HL-60/S4 (cell line): ENCODE results near the gene TYW5.

Experiments used
- in situ Hi-C: fragments of 300-500 bp; cut with MboI; formaldehyde crosslinking; loops from 2 replicates; pipeline ENCODE4 v1.14.3; 2022; ENCODE audit warnings: low sequenced_read_pairs

Gene TYW5, protein sequence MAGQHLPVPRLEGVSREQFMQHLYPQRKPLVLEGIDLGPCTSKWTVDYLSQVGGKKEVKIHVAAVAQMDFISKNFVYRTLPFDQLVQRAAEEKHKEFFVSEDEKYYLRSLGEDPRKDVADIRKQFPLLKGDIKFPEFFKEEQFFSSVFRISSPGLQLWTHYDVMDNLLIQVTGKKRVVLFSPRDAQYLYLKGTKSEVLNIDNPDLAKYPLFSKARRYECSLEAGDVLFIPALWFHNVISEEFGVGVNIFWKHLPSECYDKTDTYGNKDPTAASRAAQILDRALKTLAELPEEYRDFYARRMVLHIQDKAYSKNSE

DNA sequence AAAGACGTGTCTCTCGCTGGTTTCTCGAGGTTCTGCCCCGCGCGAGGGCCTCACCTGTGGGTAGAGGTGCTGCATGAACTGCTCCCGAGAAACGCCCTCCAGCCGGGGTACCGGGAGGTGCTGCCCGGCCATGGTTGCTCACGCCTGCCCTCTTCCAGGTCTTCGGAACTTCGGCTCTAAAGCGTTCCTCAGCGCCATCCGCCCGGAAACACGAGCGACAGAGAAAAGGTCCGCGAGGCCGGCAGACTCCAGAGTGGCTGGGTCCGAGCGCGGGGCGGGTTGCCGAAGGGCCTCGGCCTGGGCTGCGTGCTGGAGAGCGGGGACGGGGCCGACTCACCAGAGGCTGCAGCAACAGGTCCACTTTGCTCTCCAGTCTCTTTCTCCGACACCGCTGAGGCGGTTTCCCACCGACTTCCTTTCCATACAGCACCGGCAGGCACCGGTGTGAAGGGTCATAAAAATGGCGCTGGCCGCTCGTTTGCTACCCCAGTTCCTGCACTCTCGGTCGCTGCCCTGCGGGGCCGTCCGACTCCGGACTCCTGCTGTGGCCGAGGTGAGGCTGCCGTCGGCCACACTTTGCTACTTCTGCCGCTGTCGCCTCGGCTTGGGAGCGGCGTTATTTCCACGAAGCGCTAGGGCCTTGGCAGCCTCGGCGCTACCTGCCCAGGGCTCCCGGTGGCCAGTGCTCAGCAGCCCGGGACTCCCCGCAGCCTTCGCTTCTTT lies at the start of gene TYW5, which contains the start of gene MAIP1:
Gene TYW5, minus strand, starts transcription at position 153 of the 723 bp plus-strand sequence. Its CDS starts 21 bp downstream, at position 132.
Gene MAIP1, plus strand, starts transcription at position 244 of the 723 bp plus-strand sequence. Its CDS starts 217 bp downstream, at position 461.
- in situ Hi-C loops = no loop called here

DNA sequence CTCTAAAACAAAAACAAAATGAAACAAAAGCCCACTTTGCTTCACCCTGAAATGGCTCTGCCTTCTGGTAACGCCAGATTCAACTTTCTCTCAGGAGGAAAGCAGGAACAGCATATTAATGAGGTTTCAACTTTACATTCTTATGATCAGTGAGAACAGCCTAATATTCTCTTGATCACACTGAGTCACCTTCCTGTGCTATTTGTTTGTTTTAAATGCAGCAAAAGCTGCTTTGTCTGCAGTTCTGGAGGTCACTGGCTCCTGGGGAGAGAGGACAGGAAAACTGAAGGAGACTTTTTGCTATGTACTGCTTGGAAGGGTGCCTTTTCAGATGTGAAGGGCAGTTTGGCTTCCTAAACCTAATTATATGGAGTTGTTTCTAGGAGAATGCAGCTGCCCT lies 48.2 kb upstream of the TYW5 start:
- in situ Hi-C loops = no loop called here

DNA sequence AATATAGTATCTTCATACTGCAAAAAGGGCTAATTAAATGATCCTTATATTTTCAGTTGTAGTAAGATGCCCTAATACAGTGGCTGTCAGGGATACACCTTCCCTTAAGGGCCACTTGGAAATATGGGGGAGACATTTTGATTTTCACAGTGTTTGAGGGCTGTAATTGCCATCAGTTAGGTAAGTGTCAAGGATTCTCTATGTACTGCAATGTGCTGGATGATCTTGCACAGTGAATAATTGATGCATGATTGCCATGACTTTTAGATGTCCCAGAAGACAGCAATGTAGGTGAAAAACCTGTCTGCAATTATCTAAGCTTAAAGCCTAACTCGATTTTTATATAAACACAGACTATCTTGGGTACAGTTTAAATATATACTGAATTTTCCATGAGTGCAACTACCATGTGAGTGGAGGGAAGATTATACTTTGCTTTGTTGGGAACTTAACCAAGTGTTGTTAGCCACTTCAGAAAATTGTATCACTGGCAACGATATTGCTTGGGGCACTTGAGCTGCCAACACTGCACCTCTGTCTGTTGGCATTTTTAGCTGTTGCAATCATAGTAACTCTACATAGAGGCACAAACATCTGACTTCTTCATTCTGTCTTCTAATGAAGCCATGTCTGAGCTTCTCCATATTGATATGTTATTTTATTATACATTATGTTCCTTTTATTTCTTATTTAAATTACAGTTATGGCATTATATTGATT lies 45.3 kb upstream of the TYW5 start:
- in situ Hi-C loops = no loop called here

DNA sequence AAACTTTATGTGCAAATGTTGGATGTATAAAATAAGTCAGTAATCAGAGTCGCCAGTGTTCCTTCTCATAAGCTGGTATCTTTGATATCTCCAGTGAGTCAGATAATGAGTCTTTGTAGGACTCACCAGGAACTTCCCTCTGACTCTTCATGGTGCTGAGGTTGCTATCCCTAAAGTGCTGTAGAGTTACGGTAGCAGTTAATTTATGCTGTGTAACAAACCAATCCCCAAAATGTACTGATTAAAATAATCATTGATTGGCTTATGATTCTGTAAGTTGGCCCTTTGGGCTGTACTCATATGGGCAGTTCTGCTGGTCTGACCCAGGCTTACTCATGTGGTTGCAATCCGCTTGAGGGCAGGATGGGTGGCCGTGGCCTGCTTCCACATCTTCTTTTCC lies 43.9 kb upstream of the TYW5 start:
- in situ Hi-C loops = loop anchor here (25.0 kb wide), 1 partner anchor 688 kb away; no protein-coding TSS in a partner anchor

DNA sequence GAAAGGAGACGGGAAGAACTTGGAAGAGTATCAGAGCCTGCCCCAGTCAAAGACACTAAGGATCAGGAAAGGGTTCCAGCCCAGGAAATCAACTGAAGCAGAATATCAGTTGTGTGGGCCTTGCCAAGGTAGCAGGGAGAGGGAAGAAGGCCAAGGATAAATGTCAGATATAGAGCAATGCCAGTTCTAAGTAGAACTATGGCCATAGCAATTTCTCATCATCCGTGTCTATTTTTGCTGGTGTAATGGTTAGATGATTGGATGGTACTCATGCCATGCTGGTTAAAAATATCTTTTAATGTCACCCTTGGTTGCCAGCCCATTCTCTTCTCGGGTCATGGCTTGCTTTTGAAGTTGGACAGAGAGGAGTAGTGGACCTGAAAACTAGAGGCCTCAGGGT lies 42.0 kb upstream of the TYW5 start:
- in situ Hi-C loops = loop anchor here (25.0 kb wide), 1 partner anchor 690 kb away; no protein-coding TSS in a partner anchor

DNA sequence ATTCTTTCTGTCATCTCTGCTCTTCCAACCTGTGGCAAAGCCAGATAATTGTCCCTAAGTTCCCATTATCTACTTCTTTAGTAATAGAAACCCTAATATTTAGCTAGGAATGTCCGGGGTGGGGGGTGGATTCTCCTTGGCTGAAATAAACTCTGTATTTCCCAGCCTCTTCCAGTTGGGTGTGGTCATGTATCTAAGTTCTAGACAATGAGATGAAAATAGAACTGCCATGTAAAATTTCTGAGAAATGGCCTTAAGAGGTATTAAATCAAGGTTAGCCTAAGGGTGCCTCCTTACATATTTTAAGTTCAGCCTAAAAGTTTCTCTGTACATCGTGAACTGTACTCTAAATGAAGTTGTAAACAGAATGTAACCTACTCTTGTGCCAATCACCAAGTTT lies 39.6 kb upstream of the TYW5 start:
- in situ Hi-C loops = loop anchor here (25.0 kb wide), 1 partner anchor 692 kb away; no protein-coding TSS in a partner anchor

DNA sequence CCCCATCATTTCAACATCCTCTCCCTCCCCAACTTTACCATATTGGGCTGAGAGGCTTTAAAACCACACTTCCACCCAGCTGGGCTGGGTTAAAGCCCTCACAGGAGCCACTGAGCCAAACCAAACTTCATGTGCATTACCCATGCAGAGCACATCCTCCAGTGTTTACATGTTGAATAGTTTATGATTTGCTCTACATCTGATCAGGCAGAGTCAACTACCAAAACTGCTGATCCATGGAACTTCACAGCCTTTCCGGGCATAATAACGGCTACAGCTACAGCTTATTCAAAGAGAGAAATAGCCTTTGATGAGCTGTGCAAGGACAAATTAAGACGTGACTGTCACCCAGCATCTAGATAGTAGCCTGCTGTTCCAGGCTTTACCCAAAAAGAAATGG lies 39.1 kb upstream of the TYW5 start:
- in situ Hi-C loops = loop anchor here (25.0 kb wide), 1 partner anchor 693 kb away; no protein-coding TSS in a partner anchor

DNA sequence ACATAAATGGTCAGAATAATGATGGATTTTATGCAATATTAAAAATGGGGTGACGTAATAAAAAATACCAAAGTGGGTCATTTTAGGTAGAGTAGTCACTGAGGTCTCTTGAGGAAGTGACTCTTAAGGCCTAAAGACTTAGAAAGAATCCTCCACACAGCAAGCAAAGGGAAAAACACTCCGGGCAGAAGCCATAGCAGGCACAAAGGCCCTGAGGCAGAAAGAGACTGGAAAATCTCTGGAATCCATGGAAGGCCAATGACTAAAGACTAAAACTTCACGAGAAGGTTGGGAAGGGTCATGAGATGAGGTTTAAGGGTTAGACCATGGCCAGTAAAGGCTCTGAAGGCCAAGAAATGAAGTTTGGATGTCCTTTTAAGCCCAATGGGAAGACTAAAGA lies 37.0 kb upstream of the TYW5 start:
- in situ Hi-C loops = loop anchor here (25.0 kb wide), 1 partner anchor 695 kb away; no protein-coding TSS in a partner anchor

DNA sequence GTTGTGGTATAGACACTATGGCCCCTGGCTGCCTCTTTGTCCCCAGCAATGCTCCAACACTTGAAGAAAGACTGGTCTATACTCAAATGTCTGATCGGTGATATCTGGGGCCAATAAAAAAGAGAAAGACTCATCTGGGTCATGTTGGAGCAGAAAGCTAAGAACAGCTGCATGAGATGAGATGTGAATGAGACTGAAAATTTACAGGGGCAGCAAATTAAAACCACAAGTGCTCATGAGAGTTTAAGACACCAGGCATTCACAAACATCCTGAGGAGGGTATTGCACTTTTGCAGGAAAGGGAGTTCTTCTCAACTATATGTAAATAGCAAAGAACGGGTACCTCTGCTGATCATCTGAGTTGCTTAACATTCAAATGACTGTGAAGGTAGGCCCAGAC lies 36.4 kb upstream of the TYW5 start:
- in situ Hi-C loops = loop anchor here (25.0 kb wide), 1 partner anchor 696 kb away; no protein-coding TSS in a partner anchor

DNA sequence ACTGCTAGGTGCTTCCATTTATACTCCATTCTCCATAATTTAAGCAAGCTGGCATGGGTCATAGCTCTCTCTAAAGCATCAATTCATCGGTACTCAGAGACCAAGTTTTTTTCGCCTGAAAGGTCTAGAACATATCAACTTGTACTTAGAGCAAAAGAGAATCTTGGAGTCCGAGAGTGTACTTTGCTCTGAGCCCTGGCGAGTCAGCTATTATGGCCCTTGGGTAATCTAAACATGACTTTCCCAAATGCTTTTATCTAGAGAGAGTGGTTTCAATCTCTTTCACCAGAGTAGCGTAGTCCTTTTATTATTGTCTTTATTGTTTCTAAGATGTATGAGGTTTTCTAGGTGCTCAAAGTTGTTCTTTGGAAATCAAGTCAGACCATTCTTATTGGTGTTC lies 34.5 kb upstream of the TYW5 start:
- in situ Hi-C loops = loop anchor here (25.0 kb wide), 1 partner anchor 697 kb away; no protein-coding TSS in a partner anchor

DNA sequence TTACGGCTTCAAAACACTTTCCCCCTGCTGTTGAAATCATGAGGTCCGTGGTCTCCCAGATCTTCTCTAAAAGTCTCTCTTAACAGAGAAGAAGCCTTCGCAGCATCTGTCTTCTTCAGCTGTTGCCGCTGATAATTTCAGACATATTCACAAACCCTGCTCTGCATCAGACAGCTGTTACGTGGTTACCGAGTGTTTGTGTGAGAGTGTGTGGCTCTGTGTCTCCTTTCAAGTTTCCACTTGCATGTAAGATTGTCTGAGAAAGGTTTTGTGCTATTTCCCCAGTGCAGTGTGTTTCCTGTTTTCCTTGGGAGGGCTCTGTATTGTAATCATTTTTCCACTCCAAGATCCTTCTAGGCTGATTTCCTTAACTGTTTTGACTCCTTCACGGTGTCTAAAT lies 32.9 kb upstream of the TYW5 start:
- in situ Hi-C loops = loop anchor here (25.0 kb wide), 1 partner anchor 699 kb away; no protein-coding TSS in a partner anchor

DNA sequence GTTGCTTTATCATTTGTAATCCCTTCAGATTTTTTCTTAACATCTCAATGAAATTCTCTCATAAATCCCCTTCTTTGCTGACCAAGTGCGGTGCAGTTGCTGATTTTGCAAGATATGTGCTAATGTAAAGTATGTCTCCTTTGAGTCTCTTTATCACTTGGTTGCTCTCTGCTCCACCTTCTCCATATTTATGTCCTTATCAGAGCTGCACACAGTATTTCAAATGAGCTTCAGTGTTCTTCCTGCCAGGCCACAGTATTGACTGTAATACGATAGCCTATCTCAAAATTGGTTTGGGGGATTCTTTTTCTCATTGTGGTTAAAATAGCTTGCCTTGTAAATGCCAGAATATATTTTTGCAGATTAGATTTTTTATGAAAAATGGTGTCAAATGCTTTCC lies 32.3 kb upstream of the TYW5 start:
- in situ Hi-C loops = loop anchor here (25.0 kb wide), 1 partner anchor 700 kb away; no protein-coding TSS in a partner anchor

DNA sequence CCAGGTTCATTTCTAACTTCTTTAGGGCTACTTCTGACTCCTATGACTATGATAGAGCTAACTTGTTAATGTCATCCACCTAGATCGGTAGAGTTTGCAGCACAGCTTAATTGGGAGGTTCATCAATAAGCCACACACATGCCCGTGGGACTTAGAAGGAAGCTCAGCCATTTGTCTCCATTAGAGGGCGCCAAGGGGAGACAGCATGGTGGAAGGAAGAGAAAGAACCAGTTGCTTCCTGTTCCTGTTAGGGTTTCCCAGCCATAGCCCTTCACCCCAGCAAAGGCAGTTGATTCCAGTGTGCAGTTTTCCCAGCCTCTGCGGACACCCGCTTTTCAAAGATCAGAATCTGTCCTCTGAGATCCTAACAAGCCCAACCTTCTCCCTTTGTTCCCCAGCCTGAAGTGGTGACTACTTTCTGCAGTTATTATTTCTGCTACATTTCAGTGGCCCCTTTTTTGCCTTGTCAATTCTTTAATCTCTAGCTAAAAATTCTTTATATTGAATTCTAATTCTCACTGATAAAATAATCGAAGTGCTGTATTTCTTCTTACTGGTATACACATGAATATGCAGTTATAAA lies 30.4 kb upstream of the TYW5 start:
- in situ Hi-C loops = loop anchor here (25.0 kb wide), 1 partner anchor 702 kb away; no protein-coding TSS in a partner anchor

DNA sequence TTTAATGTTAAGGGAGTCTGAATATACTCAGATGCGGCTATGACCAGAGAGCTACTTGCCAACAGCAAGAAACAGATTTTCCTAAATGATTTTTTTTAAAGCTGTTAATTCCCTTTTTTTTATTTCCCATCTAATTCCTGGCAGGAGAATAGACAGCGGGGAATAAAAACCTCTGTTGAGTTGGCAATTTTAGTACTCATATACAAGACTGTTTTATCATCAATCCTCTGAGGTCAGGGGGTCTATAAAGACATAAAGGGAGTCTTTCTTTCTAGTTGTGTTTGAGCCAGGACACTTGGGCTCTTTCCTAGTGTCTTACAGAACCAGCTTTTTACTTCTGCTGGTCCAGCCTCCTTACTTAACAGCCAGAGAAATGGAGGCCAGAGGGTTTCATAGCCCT lies 29.5 kb upstream of the TYW5 start:
- in situ Hi-C loops = loop anchor here (25.0 kb wide), 1 partner anchor 703 kb away; no protein-coding TSS in a partner anchor

DNA sequence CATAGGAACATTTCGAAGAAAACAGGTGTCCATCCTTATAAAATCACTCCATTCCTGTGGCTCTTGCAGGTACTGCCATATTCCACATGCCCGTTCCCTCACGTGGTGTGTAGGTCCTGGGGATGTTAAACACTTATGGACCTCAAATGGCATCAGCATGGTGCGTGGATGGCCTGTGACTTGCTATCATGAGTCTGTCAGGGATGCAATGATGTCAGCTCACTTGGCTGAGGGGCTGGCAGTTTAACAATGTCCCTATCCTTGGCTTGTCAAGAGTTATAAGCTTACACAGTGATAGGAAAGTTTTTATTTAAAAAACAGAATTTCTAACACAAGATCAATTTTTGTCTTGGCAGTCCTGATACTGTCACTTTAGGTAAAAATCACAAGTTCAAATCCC lies 28.9 kb upstream of the TYW5 start:
- in situ Hi-C loops = loop anchor here (25.0 kb wide), 1 partner anchor 703 kb away; no protein-coding TSS in a partner anchor

DNA sequence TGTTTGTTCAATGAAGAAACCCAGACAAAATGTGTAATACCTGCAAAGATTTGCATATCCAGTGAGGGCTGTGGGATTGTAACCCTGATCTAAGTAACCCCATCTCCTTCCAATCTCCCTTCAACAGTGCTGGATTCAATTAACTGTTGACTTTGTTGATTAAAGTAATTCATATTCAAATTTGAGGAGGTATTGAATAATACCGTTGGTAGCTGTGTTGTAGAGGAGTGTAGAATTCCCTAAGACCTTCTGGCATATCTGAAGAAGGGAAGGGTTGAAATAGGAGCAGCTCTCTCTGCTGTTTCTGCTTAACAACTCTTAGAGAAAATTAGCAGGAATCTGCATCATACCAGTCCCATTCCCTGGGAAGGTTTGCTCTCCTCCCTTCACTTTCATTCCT lies 28.2 kb upstream of the TYW5 start:
- in situ Hi-C loops = loop anchor here (25.0 kb wide), 1 partner anchor 704 kb away; no protein-coding TSS in a partner anchor

DNA sequence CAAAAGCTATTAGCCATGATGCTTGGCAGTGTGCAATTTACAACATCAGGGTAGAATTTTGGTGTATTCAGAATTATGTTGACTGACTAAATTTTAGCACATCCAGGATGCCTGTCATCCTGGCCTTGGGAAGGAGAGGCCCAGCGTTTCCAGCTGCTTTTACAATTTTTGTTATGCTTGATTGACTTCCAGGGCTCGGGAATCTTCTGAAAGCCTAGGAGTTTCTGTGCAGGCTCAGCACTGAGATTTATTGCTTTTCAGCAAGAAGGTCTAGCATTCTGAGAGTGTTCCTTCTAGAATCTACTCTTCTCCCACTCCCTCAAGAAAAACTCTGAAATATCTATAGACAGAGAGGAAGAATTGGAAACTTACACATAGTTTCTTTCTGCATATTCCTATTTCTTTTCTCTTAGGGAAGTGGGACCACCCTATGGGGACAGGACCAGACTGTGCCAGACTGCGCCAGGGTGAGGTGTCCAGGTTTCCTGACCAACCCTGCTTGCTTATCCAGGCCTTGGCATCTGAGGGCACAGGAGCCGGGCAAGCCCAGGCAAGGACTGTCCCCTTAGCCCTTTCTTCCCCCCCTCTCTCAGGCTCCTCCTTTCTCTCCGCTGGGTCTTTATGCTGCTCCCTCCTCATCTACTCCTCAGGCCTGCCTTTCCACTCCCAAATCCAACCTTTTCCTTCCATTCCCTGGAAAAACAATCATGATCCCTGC lies 27.0 kb upstream of the TYW5 start:
- in situ Hi-C loops = loop anchor here (25.0 kb wide), 1 partner anchor 705 kb away; no protein-coding TSS in a partner anchor

DNA sequence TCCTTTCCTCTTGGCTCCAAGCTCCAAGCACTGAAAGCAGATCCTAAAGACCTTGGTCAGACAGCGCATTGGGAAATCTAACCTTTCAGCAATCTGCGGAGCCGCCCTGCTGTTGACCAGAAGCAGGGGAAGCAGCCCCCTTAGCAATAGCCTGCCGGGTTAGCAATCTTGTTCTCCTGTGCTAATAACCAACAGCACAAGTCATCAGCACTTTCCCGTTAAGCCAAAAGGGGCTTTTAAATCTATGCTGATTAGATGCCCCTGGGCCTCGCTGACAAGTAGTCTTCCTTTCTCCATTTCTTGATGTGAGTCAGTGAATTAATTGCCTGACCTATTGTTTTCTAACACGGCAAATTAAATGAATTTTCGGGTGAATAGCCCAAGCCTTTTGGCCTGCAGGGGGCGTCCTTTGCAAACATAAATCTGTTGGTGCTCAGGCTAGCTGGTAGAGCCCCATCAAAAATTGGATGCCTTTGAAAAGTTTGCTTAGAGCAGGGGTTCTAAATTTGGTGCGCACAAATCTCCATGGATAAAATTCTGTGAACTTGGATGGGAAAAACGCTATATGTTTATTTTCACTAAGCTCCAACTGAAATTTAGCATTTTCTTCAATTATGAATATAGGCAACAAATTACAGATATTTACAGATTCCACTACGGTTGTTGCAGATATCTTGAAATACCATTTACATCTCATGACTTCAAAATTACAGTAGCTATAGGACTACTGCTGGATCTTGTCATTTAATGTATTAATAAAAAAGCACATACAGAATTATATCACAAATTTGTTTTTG lies 24.7 kb upstream of the TYW5 start:
- in situ Hi-C loops = loop anchor here (10.0 to 25.0 kb wide), 2 partner anchors 495 to 707 kb away; no protein-coding TSS in a partner anchor

DNA sequence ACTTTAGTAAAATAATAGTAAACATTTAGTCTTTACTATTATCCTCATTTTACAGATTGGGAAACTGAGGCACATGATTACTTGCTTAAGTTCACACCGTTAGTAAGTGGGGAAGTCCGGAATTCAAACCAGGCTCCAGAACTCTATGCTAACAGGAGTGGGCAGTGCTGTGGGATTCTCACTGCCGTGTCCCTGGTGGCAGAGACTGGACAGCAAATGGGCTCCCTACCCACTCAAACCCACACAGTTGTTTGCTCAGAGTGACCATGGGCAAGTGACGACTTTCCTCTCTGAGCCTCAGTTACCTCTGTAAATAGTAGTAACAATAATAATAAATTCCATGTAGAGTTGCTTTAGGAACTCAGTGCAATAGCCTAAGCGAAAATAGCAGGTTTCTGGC lies 24.1 kb upstream of the TYW5 start:
- in situ Hi-C loops = loop anchor here (10.0 to 25.0 kb wide), 2 partner anchors 495 to 708 kb away; no protein-coding TSS in a partner anchor
